Measurements from ENCODE around the gene CASP7. TPM values are rescaled to one million over a fixed set of nuclear protein-coding genes. Genes with fewer than 3 reads are reported as not detected.

The CASP7 gene
- total and polyA plus RNA-seq, 4 donors = 8.8 to 25.0 (median 11.4) TPM

- Histone ChIP-seq H3K4me1 (ENCODE audit: control insufficient read depth in 4 of 4, insufficient read depth in 4 of 4, low read length in 3 of 4) (no peaks in the 10 kb centered on the region), H3K36me3 (ENCODE audit: control insufficient read depth in 4 of 4, insufficient read depth in 3 of 4, low read depth in 1 of 4, low read length in 3 of 4) (no peaks in the 10 kb centered on the region), H3K27ac (ENCODE audit: low read depth in 1 of 2, low read length in 2 of 2) (no peak overlapping the region), H3K9ac (ENCODE audit: low read depth in 1 of 2, low read length in 2 of 2) (no peak overlapping the region), H3K9me3 (ENCODE audit: control insufficient read depth in 4 of 4, low read length in 3 of 4) (no peaks in the 10 kb centered on the region), H3K27me3 (ENCODE audit: control insufficient read depth in 4 of 4, insufficient read depth in 4 of 4, low read length in 3 of 4) (no peaks in the 10 kb centered on the region), H3K4me3 (ENCODE audit: low read depth in 1 of 3, low read length in 3 of 3) (no peak overlapping the region)
- no peak for DNase-seq (ENCODE audit: low spot score)
- TF ChIP-seq ZBTB33 (IDR thresholded peaks at IDR 0.05) = no peak
- TF ChIP-seq TAF1 (conservative IDR thresholded peaks at IDR 0.05) = no peak
- no peak for TF ChIP-seq EGR1 (IDR thresholded peaks at IDR 0.05; ENCODE audit: low read depth in 2 of 2)
- no peak for TF ChIP-seq RAD21 (IDR thresholded peaks at IDR 0.05)
- TF ChIP-seq FOXA1 (IDR thresholded peaks at IDR 0.05) = no peak
- TF ChIP-seq CTCF (IDR thresholded peaks at IDR 0.05; ENCODE audit: low read depth, low read length, missing input control) = no peak
- no peak for TF ChIP-seq SP1 (IDR thresholded peaks at IDR 0.05)
- no peak for TF ChIP-seq ATF3 (IDR thresholded peaks at IDR 0.05)
- TF ChIP-seq GABPA (IDR thresholded peaks at IDR 0.05 in 1 of 2, conservative IDR thresholded peaks at IDR 0.05 in 1 of 2) = no peak
- TF ChIP-seq HNF4A (conservative IDR thresholded peaks at IDR 0.05) = no peak
- TF ChIP-seq YY1 (IDR thresholded peaks at IDR 0.05) = no peak
- WGBS = 83% methylated on average over 5 of the region's 5 CpGs
Measured at GRCh38 chr10:113666682-113667252, 12.9 kb upstream of the CASP7 start.

- peak overlapping the region; percentile 77 to 95 (median 79) for H3K4me3 ChIP-seq (ENCODE audit: low read depth in 1 of 3, low read length in 3 of 3)
- H3K9ac ChIP-seq (ENCODE audit: low read depth in 1 of 2, low read length in 2 of 2) = peak overlapping the region; percentile 21 to 97
- 2% methylated on average over 28 of the region's 28 CpGs for WGBS
- peaks cover 4 to 28% (median 7%) of the 10 kb centered on the region in 4 donors for H3K4me1 ChIP-seq (ENCODE audit: control insufficient read depth in 4 of 4, insufficient read depth in 4 of 4, low read length in 3 of 4)
- H3K27ac ChIP-seq (ENCODE audit: low read depth in 1 of 2, low read length in 2 of 2) = peak overlapping the region; percentile 84 to 99
- DNase-seq (ENCODE audit: low spot score) = peak; percentile 43
- TF ChIP-seq REST (IDR thresholded peaks at IDR 0.05) (no peak), HNF4A (conservative IDR thresholded peaks at IDR 0.05) (peak; percentile 5 to 29), ZBTB33 (IDR thresholded peaks at IDR 0.05) (no peak), MAX (IDR thresholded peaks at IDR 0.05) (no peak), YY1 (IDR thresholded peaks at IDR 0.05) (no peak), SP1 (IDR thresholded peaks at IDR 0.05) (peak; percentile 5), RXRA (IDR thresholded peaks at IDR 0.05) (peak in 1 of 2 donors; percentile 3), TAF1 (conservative IDR thresholded peaks at IDR 0.05) (no peak), FOXA1 (IDR thresholded peaks at IDR 0.05) (no peak), NR2F2 (IDR thresholded peaks at IDR 0.05) (no peak), JUND (IDR thresholded peaks at IDR 0.05) (peak; percentile 51 to 58)
- H3K27me3 ChIP-seq (ENCODE audit: control insufficient read depth in 4 of 4, insufficient read depth in 4 of 4, low read length in 3 of 4) = no peaks in the 10 kb centered on the region
- H3K36me3 ChIP-seq (ENCODE audit: control insufficient read depth in 4 of 4, insufficient read depth in 3 of 4, low read depth in 1 of 4, low read length in 3 of 4) = peaks cover 0 to 3% (median 0%) of the 10 kb centered on the region in 4 donors
- H3K9me3 ChIP-seq (ENCODE audit: control insufficient read depth in 4 of 4, low read length in 3 of 4) = no peaks in the 10 kb centered on the region
Measured at GRCh38 chr10:113680190-113681111, 739 bp downstream of the CASP7 start.

Data from liver (tissue), 9 donors.